ENCODE results near the gene CHN2.

CHN2 gene

GRCh38 chr7:29332875-29333855 is 138.6 kb downstream of the CHN2 start:
- DNase-seq (ENCODE audit: extremely low spot score), result no peak
- ChIA-PET POLR2A (no interaction called here), CTCF (interaction anchor here (0.7 kb wide), 1 partner anchor 109 kb away, joined by 3 read pairs; no protein-coding TSS in a partner anchor)
- TF ChIP-seq ELF4 (IDR thresholded peaks at IDR 0.05) (no peak), TARDBP (IDR thresholded peaks at IDR 0.05) (no peak), PKNOX1 (IDR thresholded peaks at IDR 0.05) (no peak), BHLHE40 (IDR thresholded peaks at IDR 0.05; ENCODE audit: borderline replicate concordance) (no peak), ARNT (IDR thresholded peaks at IDR 0.05) (no peak), FOXK2 (IDR thresholded peaks at IDR 0.05) (no peak), L3MBTL2 (conservative IDR thresholded peaks at IDR 0.05) (no peak), FOXA1 (IDR thresholded peaks at IDR 0.05) (no peak), CTBP1 (IDR thresholded peaks at IDR 0.05; ENCODE audit: borderline replicate concordance) (no peak), HDGF (IDR thresholded peaks at IDR 0.05; ENCODE audit: borderline replicate concordance) (no peak), SP1 (IDR thresholded peaks at IDR 0.05) (no peak), NFRKB (IDR thresholded peaks at IDR 0.05) (no peak), FOXM1 (IDR thresholded peaks at IDR 0.05; ENCODE audit: borderline replicate concordance) (no peak)

GRCh38 chr7:29335188-29336083 is 140.9 kb downstream of the CHN2 start:
- TF ChIP-seq TARDBP (IDR thresholded peaks at IDR 0.05) (no peak), FOXK2 (IDR thresholded peaks at IDR 0.05) (no peak), L3MBTL2 (conservative IDR thresholded peaks at IDR 0.05) (no peak), ZNF384 (IDR thresholded peaks at IDR 0.05) (no peak), HDGF (IDR thresholded peaks at IDR 0.05; ENCODE audit: borderline replicate concordance) (no peak), ELF4 (IDR thresholded peaks at IDR 0.05) (no peak), BHLHE40 (IDR thresholded peaks at IDR 0.05; ENCODE audit: borderline replicate concordance) (no peak), SUZ12 (IDR thresholded peaks at IDR 0.05) (no peak), ARNT (IDR thresholded peaks at IDR 0.05) (no peak), PKNOX1 (IDR thresholded peaks at IDR 0.05) (no peak), LEF1 (IDR thresholded peaks at IDR 0.05; ENCODE audit: borderline replicate concordance) (no peak), FOXM1 (IDR thresholded peaks at IDR 0.05; ENCODE audit: borderline replicate concordance) (no peak)
- ChIA-PET CTCF (no interaction called here), POLR2A (interaction anchor here (1.0 kb wide), 1 partner anchor 11 kb away, joined by 3 read pairs; no protein-coding TSS in a partner anchor)
- DNase-seq (ENCODE audit: extremely low spot score), result no peak

DNA sequence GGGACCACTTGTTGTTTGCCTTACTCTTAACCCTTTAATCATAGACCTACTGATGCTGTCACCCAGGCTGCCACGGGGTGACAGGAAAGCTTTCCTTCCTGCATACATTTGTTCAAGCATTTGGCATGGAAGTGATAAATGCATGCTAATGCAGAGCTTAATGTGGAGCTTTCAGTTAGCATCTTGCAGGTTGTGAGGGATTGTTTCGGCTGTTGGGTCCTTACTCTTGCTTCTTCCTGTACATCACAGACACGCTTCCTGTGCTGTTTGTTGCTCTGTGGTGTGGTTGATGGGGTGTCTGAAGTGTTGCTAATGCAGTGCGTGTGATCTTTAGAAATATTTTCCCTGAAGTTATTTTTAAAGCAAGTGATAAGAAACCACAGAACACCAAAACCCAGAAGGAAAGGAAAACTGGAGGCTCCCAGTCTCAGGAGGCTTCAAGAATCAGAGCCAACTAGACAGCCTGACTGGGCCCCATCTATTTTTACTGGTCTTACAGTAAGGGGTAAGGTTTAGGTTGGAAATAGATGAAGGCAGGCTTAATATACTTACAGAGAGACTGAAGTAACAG is 143.1 kb downstream of the CHN2 start:
- CTCF ChIA-PET, result interaction anchor here (1.1 to 1.5 kb wide), 2 partner anchors 148 kb away, joined by 5 to 7 read pairs; no protein-coding TSS in a partner anchor
- no peak for DNase-seq (ENCODE audit: extremely low spot score)
- POLR2A ChIA-PET, result no interaction called here
- TF ChIP-seq TARDBP (IDR thresholded peaks at IDR 0.05), result no peak
- no peak for TF ChIP-seq BHLHE40 (IDR thresholded peaks at IDR 0.05; ENCODE audit: borderline replicate concordance)
- TF ChIP-seq ARNT (IDR thresholded peaks at IDR 0.05), result no peak
- no peak for TF ChIP-seq ZNF384 (IDR thresholded peaks at IDR 0.05)
- TF ChIP-seq SP1 (IDR thresholded peaks at IDR 0.05), result no peak
- no peak for TF ChIP-seq PKNOX1 (IDR thresholded peaks at IDR 0.05)
- TF ChIP-seq FOXK2 (IDR thresholded peaks at IDR 0.05), result no peak
- TF ChIP-seq FOXA1 (IDR thresholded peaks at IDR 0.05), result no peak
- TF ChIP-seq FOXM1 (IDR thresholded peaks at IDR 0.05; ENCODE audit: borderline replicate concordance), result no peak
- no peak for TF ChIP-seq SUZ12 (IDR thresholded peaks at IDR 0.05)
- TF ChIP-seq CTBP1 (IDR thresholded peaks at IDR 0.05; ENCODE audit: borderline replicate concordance), result no peak
- no peak for TF ChIP-seq NFRKB (IDR thresholded peaks at IDR 0.05)

GRCh38 chr7:29340696-29341095 is 146.1 kb downstream of the CHN2 start:
- POLR2A ChIA-PET, result no interaction called here
- no peak for TF ChIP-seq FOXK2 (IDR thresholded peaks at IDR 0.05)
- no peak for TF ChIP-seq ZNF384 (IDR thresholded peaks at IDR 0.05)
- no peak for TF ChIP-seq SUZ12 (IDR thresholded peaks at IDR 0.05)
- TF ChIP-seq PKNOX1 (IDR thresholded peaks at IDR 0.05), result no peak
- TF ChIP-seq FOXA1 (IDR thresholded peaks at IDR 0.05), result no peak
- no peak for TF ChIP-seq LEF1 (IDR thresholded peaks at IDR 0.05; ENCODE audit: borderline replicate concordance)
- TF ChIP-seq NFRKB (IDR thresholded peaks at IDR 0.05), result no peak
- TF ChIP-seq L3MBTL2 (conservative IDR thresholded peaks at IDR 0.05), result no peak
- TF ChIP-seq TARDBP (IDR thresholded peaks at IDR 0.05), result no peak
- CTCF ChIA-PET, result no interaction called here
- no peak for DNase-seq (ENCODE audit: extremely low spot score)
